ENCODE measurements around the gene RYR1. TPM values are rescaled to one million over a fixed set of nuclear protein-coding genes. Genes with fewer than 3 reads are reported as not detected.

RYR1 gene
- total and polyA plus RNA-seq, 10 of the 15 experiments (the other 5 are each of a cell fraction or from before 2014, with no cell fraction given) = under 0.01 to 0.32 (median 0.07) TPM; not detected in 1

DNA sequence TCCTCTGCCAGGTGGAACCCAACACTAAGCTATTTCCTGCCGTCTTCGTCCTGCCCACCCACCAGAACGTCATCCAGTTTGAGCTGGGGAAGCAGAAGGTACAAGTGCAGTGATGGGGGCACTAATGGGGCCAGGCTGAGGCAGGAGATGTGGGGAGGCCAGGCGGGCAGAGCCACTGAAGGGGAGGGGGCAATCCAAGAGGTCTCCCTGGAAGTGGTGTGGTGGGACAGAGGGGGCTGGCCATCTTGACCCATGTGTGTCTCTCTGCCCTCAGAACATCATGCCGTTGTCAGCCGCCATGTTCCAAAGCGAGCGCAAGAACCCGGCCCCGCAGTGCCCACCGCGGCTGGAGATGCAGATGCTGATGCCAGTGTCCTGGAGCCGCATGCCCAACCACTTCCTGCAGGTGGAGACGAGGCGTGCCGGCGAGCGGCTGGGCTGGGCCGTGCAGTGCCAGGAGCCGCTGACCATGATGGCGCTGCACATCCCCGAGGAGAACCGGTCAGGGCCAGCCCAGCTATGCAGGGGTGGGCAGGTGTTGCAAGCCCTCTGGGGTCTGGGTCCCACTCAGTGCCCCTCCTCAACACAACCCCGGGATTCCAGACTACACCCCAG lies 49.6 kb downstream of the RYR1 start:
- 49% methylated on average over 22 of the region's 24 CpGs for WGBS (ENCODE audit: insufficient coverage, insufficient replicate concordance, low lambda C conversion rate, missing lambda C conversion rate)
- ChIA-PET CTCF (no interaction called here), SMC1A (ENCODE audit: uncharacterized antibody, unreplicated experiment) (no interaction called here), POLR2A (no interaction called here), RAD21 (ENCODE audit: unreplicated experiment) (no interaction called here)
- FAIRE-seq (no peak), ATAC-seq (no peak), DNase-seq (ENCODE audit: low read depth, low spot score) (no peak)
- no peak overlapping the region for H3K4me2 ChIP-seq (ENCODE audit: control insufficient read depth, insufficient read depth)
- no peaks in the 10 kb centered on the region for H3K79me2 ChIP-seq (ENCODE audit: control insufficient read depth, insufficient read depth, low read length)
- intact Hi-C loops (cut with micrococcal nuclease; ENCODE audit: unreplicated experiment) = no loop called here
- H3K27me3 ChIP-seq (replicated peaks in 1 of 2; ENCODE audit: control insufficient read depth in 2 of 2, insufficient read depth in 2 of 2, low read length in 1 of 2) = no peaks in the 10 kb centered on the region
- no peaks in the 10 kb centered on the region for H3K36me3 ChIP-seq (ENCODE audit: control insufficient read depth in 2 of 2, insufficient read depth in 2 of 2, low read length in 1 of 2)
- no peak overlapping the region for H3K27ac ChIP-seq (ENCODE audit: control insufficient read depth, insufficient read depth)
- no peak overlapping the region for H2AFZ ChIP-seq (ENCODE audit: control insufficient read depth, low read depth, low read length)
- H3K4me1 ChIP-seq (ENCODE audit: control insufficient read depth, insufficient read depth, low read length) = no peaks in the 10 kb centered on the region
- in situ Hi-C loops (cut with MboI) = no loop called here
- no peaks in the 10 kb centered on the region for H3K9me3 ChIP-seq (replicated peaks; ENCODE audit: control insufficient read depth, insufficient read depth, low read length)
- no peak overlapping the region for H3K9ac ChIP-seq (ENCODE audit: control insufficient read depth, insufficient read depth, low read length)
- BruUV-seq (replicated peaks) = no TSS peak
- H3K4me3 ChIP-seq = no peak overlapping the region
- H4K20me1 ChIP-seq (ENCODE audit: control insufficient read depth, insufficient read depth) = no peaks in the 10 kb centered on the region
- TF ChIP-seq SRF (IDR thresholded peaks at IDR 0.05; ENCODE audit: low read depth in 2 of 2, low read length in 2 of 2) (no peak), SREBF2 (IDR thresholded peaks at IDR 0.05; ENCODE audit: low read length) (no peak), EZH2 (IDR thresholded peaks at IDR 0.05; ENCODE audit: borderline replicate concordance, control insufficient read depth, low read depth, low read length) (no peak), SUZ12 (IDR thresholded peaks at IDR 0.05; ENCODE audit: unreplicated experiment) (no peak), TCF7 (IDR thresholded peaks at IDR 0.05; ENCODE audit: borderline replicate concordance) (no peak), YBX1 (IDR thresholded peaks at IDR 0.05) (no peak), ZNF207 (IDR thresholded peaks at IDR 0.05; ENCODE audit: borderline replicate concordance) (no peak), ETV6 (conservative IDR thresholded peaks at IDR 0.05 in 1 of 2, IDR thresholded peaks at IDR 0.05 in 1 of 2; ENCODE audit: borderline replicate concordance in 1 of 2, low read depth in 1 of 2) (no peak), POLR2AphosphoS5 (IDR thresholded peaks at IDR 0.05; ENCODE audit: low read length) (no peak)
- TF ChIP-seq, protein P1, sequence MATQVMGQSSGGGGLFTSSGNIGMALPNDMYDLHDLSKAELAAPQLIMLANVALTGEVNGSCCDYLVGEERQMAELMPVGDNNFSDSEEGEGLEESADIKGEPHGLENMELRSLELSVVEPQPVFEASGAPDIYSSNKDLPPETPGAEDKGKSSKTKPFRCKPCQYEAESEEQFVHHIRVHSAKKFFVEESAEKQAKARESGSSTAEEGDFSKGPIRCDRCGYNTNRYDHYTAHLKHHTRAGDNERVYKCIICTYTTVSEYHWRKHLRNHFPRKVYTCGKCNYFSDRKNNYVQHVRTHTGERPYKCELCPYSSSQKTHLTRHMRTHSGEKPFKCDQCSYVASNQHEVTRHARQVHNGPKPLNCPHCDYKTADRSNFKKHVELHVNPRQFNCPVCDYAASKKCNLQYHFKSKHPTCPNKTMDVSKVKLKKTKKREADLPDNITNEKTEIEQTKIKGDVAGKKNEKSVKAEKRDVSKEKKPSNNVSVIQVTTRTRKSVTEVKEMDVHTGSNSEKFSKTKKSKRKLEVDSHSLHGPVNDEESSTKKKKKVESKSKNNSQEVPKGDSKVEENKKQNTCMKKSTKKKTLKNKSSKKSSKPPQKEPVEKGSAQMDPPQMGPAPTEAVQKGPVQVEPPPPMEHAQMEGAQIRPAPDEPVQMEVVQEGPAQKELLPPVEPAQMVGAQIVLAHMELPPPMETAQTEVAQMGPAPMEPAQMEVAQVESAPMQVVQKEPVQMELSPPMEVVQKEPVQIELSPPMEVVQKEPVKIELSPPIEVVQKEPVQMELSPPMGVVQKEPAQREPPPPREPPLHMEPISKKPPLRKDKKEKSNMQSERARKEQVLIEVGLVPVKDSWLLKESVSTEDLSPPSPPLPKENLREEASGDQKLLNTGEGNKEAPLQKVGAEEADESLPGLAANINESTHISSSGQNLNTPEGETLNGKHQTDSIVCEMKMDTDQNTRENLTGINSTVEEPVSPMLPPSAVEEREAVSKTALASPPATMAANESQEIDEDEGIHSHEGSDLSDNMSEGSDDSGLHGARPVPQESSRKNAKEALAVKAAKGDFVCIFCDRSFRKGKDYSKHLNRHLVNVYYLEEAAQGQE (IDR thresholded peaks at IDR 0.05; ENCODE audit: low read depth, low read length) = no peak
- TF ChIP-seq, protein P2, sequence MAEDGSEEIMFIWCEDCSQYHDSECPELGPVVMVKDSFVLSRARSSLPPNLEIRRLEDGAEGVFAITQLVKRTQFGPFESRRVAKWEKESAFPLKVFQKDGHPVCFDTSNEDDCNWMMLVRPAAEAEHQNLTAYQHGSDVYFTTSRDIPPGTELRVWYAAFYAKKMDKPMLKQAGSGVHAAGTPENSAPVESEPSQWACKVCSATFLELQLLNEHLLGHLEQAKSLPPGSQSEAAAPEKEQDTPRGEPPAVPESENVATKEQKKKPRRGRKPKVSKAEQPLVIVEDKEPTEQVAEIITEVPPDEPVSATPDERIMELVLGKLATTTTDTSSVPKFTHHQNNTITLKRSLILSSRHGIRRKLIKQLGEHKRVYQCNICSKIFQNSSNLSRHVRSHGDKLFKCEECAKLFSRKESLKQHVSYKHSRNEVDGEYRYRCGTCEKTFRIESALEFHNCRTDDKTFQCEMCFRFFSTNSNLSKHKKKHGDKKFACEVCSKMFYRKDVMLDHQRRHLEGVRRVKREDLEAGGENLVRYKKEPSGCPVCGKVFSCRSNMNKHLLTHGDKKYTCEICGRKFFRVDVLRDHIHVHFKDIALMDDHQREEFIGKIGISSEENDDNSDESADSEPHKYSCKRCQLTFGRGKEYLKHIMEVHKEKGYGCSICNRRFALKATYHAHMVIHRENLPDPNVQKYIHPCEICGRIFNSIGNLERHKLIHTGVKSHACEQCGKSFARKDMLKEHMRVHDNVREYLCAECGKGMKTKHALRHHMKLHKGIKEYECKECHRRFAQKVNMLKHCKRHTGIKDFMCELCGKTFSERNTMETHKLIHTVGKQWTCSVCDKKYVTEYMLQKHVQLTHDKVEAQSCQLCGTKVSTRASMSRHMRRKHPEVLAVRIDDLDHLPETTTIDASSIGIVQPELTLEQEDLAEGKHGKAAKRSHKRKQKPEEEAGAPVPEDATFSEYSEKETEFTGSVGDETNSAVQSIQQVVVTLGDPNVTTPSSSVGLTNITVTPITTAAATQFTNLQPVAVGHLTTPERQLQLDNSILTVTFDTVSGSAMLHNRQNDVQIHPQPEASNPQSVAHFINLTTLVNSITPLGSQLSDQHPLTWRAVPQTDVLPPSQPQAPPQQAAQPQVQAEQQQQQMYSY (CRISPR knock-in tag; IDR thresholded peaks at IDR 0.05) = no peak
- TF ChIP-seq, protein P3, sequence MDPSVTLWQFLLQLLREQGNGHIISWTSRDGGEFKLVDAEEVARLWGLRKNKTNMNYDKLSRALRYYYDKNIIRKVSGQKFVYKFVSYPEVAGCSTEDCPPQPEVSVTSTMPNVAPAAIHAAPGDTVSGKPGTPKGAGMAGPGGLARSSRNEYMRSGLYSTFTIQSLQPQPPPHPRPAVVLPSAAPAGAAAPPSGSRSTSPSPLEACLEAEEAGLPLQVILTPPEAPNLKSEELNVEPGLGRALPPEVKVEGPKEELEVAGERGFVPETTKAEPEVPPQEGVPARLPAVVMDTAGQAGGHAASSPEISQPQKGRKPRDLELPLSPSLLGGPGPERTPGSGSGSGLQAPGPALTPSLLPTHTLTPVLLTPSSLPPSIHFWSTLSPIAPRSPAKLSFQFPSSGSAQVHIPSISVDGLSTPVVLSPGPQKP (IDR thresholded peaks at IDR 0.05; ENCODE audit: low read depth, low read length) = no peak
- TF ChIP-seq, protein P4, sequence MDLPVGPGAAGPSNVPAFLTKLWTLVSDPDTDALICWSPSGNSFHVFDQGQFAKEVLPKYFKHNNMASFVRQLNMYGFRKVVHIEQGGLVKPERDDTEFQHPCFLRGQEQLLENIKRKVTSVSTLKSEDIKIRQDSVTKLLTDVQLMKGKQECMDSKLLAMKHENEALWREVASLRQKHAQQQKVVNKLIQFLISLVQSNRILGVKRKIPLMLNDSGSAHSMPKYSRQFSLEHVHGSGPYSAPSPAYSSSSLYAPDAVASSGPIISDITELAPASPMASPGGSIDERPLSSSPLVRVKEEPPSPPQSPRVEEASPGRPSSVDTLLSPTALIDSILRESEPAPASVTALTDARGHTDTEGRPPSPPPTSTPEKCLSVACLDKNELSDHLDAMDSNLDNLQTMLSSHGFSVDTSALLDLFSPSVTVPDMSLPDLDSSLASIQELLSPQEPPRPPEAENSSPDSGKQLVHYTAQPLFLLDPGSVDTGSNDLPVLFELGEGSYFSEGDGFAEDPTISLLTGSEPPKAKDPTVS (IDR thresholded peaks at IDR 0.05; ENCODE audit: low read depth, low read length) = no peak
